WTC11 (cell line): ENCODE data around the gene DENND6A.

ENCODE experiments used
- ATF1 ChIP-seq: sonication (generic); formaldehyde crosslinking; IDR thresholded peaks from 2 replicates; pipeline ENCODE4 v1.8.1; 2023; ENCODE audit warnings: mild to moderate bottlenecking, moderate library complexity, missing genetic modification reagents
- CREM ChIP-seq: sonication (generic); formaldehyde crosslinking; IDR thresholded peaks from 2 replicates; pipeline ENCODE4 v1.8.1; 2022; ENCODE audit warnings: mild to moderate bottlenecking, missing genetic modification reagents, moderate library complexity
- GTF2I ChIP-seq: fragments of 250-450 bp; sonication (Bioruptor Pico); conservative IDR thresholded peaks from 2 replicates; pipeline ENCODE4 v1.4.0; 2021; ENCODE audit warnings: mild to moderate bottlenecking
- JUN ChIP-seq: sonication (generic); formaldehyde crosslinking; IDR thresholded peaks from 2 replicates; pipeline ENCODE4 v1.8.0; 2023; ENCODE audit warnings: mild to moderate bottlenecking, missing genetic modification reagents
- MYBL2 ChIP-seq: sonication (generic); formaldehyde crosslinking; IDR thresholded peaks from 2 replicates; pipeline ENCODE4 v1.8.1; 2023; ENCODE audit warnings: mild to moderate bottlenecking, moderate library complexity, missing genetic modification reagents
- NFYB ChIP-seq: sonication (generic); formaldehyde crosslinking; conservative IDR thresholded peaks from 2 replicates; pipeline ENCODE4 v1.8.0; 2022; ENCODE audit warnings: low read depth, missing genetic modification reagents
- SP1 ChIP-seq: sonication (generic); formaldehyde crosslinking; conservative IDR thresholded peaks from 2 replicates; pipeline ENCODE4 v1.8.1; 2022; ENCODE audit warnings: missing genetic modification reagents
- TF ChIP-seq, protein P1 (sequence below): sonication (generic); formaldehyde crosslinking; IDR thresholded peaks from 2 replicates; pipeline ENCODE4 v1.8.0; 2022; ENCODE audit warnings: mild to moderate bottlenecking, missing genetic modification reagents
- TF ChIP-seq, protein P2 (sequence below): sonication (generic); formaldehyde crosslinking; IDR thresholded peaks from 2 replicates; pipeline ENCODE4 v1.8.1; 2023; ENCODE audit warnings: mild to moderate bottlenecking, missing genetic modification reagents, moderate library complexity
- TF ChIP-seq, protein P3 (sequence below): fragments of 200-600 bp; IDR thresholded peaks from 2 replicates; pipeline ENCODE4 v1.8.0; 2022; ENCODE audit warnings: antibody characterized with exemption
- TF ChIP-seq, protein P4 (sequence below): sonication (generic); formaldehyde crosslinking; IDR thresholded peaks from 2 replicates; pipeline ENCODE4 v1.8.0; 2022; ENCODE audit warnings: mild to moderate bottlenecking, missing genetic modification reagents

DNA sequence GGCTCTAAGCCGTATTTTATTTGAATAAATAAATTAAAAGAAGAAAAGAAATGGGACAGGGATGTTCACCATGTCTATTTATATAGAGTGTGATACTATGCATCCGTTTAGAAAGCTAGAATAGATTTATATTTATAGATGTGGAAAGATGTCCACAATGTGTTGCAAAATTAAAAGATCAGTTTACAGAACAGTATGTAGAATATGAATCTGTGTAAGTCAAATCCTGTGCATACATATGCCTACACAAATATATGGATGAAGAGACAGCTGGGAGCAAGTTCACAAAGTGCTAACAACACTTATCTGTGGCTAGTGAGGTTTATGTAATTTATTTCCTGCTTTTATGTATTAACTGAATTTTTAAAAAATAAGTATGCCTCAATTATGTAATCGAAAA is 37.8 kb upstream of the DENND6A start:
- TF ChIP-seq, protein P1, sequence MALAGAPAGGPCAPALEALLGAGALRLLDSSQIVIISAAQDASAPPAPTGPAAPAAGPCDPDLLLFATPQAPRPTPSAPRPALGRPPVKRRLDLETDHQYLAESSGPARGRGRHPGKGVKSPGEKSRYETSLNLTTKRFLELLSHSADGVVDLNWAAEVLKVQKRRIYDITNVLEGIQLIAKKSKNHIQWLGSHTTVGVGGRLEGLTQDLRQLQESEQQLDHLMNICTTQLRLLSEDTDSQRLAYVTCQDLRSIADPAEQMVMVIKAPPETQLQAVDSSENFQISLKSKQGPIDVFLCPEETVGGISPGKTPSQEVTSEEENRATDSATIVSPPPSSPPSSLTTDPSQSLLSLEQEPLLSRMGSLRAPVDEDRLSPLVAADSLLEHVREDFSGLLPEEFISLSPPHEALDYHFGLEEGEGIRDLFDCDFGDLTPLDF (CRISPR knock-in tag): no peak
- TF ChIP-seq, protein P2, sequence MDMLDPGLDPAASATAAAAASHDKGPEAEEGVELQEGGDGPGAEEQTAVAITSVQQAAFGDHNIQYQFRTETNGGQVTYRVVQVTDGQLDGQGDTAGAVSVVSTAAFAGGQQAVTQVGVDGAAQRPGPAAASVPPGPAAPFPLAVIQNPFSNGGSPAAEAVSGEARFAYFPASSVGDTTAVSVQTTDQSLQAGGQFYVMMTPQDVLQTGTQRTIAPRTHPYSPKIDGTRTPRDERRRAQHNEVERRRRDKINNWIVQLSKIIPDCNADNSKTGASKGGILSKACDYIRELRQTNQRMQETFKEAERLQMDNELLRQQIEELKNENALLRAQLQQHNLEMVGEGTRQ: no peak
- TF ChIP-seq MYBL2 (CRISPR knock-in tag) (no peak), SP1 (no peak), NFYB (CRISPR knock-in tag) (no peak), ATF1 (CRISPR knock-in tag) (no peak), JUN (CRISPR knock-in tag) (no peak), CREM (CRISPR knock-in tag) (no peak), GTF2I (CRISPR knock-in tag) (no peak)
- TF ChIP-seq, protein P3, sequence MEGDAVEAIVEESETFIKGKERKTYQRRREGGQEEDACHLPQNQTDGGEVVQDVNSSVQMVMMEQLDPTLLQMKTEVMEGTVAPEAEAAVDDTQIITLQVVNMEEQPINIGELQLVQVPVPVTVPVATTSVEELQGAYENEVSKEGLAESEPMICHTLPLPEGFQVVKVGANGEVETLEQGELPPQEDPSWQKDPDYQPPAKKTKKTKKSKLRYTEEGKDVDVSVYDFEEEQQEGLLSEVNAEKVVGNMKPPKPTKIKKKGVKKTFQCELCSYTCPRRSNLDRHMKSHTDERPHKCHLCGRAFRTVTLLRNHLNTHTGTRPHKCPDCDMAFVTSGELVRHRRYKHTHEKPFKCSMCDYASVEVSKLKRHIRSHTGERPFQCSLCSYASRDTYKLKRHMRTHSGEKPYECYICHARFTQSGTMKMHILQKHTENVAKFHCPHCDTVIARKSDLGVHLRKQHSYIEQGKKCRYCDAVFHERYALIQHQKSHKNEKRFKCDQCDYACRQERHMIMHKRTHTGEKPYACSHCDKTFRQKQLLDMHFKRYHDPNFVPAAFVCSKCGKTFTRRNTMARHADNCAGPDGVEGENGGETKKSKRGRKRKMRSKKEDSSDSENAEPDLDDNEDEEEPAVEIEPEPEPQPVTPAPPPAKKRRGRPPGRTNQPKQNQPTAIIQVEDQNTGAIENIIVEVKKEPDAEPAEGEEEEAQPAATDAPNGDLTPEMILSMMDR: no peak
- TF ChIP-seq, protein P4, sequence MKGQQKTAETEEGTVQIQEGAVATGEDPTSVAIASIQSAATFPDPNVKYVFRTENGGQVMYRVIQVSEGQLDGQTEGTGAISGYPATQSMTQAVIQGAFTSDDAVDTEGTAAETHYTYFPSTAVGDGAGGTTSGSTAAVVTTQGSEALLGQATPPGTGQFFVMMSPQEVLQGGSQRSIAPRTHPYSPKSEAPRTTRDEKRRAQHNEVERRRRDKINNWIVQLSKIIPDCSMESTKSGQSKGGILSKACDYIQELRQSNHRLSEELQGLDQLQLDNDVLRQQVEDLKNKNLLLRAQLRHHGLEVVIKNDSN (CRISPR knock-in tag): no peak
